ENCODE results near the gene STUB1. TPM values are rescaled to one million over a fixed set of nuclear protein-coding genes. Genes with fewer than 3 reads are reported as not detected.

STUB1 gene
- total RNA-seq, 4 donors from 2014 or later = 152 to 213 (median 186) TPM

- peaks cover 0 to 39% (median 19%) of the 10 kb centered on the region in 4 donors for H3K4me1 ChIP-seq
- H3K27ac ChIP-seq = peak within 1 kb of the TSS; percentile 92 to 100 (median 96)
- no peaks in the 10 kb centered on the region for H3K9me3 ChIP-seq
- peak within 1 kb of the TSS; percentile 63 to 94 (median 90) for H3K4me3 ChIP-seq
- peaks cover 0 to 28% (median 4%) of the 10 kb centered on the region in 3 donors for H3K36me3 ChIP-seq
- no peaks in the 10 kb centered on the region for H3K27me3 ChIP-seq
- TF ChIP-seq, protein P1, sequence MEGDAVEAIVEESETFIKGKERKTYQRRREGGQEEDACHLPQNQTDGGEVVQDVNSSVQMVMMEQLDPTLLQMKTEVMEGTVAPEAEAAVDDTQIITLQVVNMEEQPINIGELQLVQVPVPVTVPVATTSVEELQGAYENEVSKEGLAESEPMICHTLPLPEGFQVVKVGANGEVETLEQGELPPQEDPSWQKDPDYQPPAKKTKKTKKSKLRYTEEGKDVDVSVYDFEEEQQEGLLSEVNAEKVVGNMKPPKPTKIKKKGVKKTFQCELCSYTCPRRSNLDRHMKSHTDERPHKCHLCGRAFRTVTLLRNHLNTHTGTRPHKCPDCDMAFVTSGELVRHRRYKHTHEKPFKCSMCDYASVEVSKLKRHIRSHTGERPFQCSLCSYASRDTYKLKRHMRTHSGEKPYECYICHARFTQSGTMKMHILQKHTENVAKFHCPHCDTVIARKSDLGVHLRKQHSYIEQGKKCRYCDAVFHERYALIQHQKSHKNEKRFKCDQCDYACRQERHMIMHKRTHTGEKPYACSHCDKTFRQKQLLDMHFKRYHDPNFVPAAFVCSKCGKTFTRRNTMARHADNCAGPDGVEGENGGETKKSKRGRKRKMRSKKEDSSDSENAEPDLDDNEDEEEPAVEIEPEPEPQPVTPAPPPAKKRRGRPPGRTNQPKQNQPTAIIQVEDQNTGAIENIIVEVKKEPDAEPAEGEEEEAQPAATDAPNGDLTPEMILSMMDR (IDR thresholded peaks at IDR 0.05) = peak in 3 of 5 experiments; percentile 6 to 44 (median 34)
- TF ChIP-seq EP300 (IDR thresholded peaks at IDR 0.05) (peak; percentile 71 to 80), POLR2A (IDR thresholded peaks at IDR 0.05) (peak; percentile 16 to 65)
- peak; percentile 94 to 96 for DNase-seq (ENCODE audit: low spot score in 2 of 2)
- 0% methylated on average over 23 to 49 of the region's 91 CpGs for WGBS, 2 donors
These were observed 43.8 kb upstream of the STUB1 start, which contains the start of gene METTL26 for GRCh38 chr16:636206-637080. Gene METTL26 (minus strand): TSS chr16:636305. CDS start chr16:636290, 15 bp downstream.

DNA sequence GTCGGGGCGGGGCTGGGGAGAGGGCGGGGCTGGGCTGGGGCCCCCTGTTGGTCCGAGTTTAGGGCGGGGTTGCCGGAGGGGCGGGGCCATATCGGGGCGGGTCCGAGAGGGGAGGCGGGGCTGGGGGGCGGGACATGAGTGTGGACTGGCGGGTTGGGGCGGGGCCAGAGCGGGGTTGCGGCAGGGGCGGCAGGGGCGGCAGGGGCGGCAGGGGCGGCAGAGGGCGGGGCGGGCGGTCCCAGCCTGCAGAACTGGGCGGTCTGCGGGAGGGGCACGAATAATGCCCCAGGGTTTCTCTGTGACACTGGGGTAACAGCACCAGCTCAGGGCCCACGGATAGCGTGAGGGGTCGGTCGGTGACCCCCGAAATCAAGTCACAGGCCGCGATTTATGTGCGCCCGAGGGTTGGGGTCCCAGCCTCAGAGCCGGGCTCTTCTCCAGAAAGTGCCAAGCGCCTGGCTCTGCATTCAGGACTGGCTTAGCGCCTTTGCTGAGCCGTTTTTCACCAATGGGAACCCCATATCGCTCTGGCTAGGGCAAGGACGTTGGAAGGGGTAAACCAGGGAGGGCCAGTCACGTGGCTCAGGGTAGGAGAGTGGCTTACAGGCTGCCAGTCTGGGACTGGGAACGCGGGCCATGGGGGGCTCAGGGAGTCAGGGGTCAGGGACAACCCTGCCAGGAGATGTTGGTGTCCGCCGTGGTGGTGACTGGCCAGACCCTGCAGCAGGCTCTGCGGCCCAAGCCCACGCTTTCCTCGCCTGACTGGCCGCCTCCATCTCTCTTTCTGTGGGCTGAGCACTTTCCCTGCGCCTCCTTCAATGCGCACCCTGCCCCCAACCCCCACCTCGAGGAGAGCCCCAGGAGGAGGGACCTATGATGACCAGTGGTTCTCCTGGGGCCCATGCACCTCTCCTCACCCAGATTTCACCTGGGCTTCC lies 42.9 kb upstream of the STUB1 start:
- 22 to 28% methylated on average over 26 to 31 of the region's 53 CpGs for WGBS, 2 donors
- peak; percentile 89 for DNase-seq (ENCODE audit: low spot score in 2 of 2)
- peaks cover 0 to 38% (median 20%) of the 10 kb centered on the region in 4 donors for H3K4me1 ChIP-seq

GRCh38 chr16:638034-638543 lies 42.1 kb upstream of the STUB1 start:
- Histone ChIP-seq H3K4me1 (peaks cover 0 to 46% (median 27%) of the 10 kb centered on the region in 4 donors), H3K27me3 (no peaks in the 10 kb centered on the region), H3K4me3 (no peak overlapping the region), H3K27ac (peak overlapping the region; percentile 62 to 98 (median 85)), H3K9me3 (no peaks in the 10 kb centered on the region), H3K36me3 (peaks cover 0 to 17% (median 4%) of the 10 kb centered on the region in 3 donors)
- 76 to 83% methylated on average over 10 to 14 of the region's 15 CpGs for WGBS, 2 donors
- TF ChIP-seq EP300 (IDR thresholded peaks at IDR 0.05) (no peak), POLR2A (IDR thresholded peaks at IDR 0.05) (no peak)
- TF ChIP-seq, protein P1 (IDR thresholded peaks at IDR 0.05) = no peak
- DNase-seq (ENCODE audit: low spot score in 2 of 2) = no peak

More for the DNA sequence above, 42.9 kb upstream of the STUB1 start:
- H3K4me3 ChIP-seq = peak overlapping the region; percentile 63 to 94 (median 90)
- TF ChIP-seq POLR2A (IDR thresholded peaks at IDR 0.05) = no peak
- TF ChIP-seq, protein P1 (IDR thresholded peaks at IDR 0.05) = no peak
- TF ChIP-seq EP300 (IDR thresholded peaks at IDR 0.05) = no peak
- peak overlapping the region; percentile 92 to 100 (median 96) for H3K27ac ChIP-seq
- peaks cover 0 to 24% (median 4%) of the 10 kb centered on the region in 3 donors for H3K36me3 ChIP-seq
- H3K9me3 ChIP-seq = no peaks in the 10 kb centered on the region
- no peaks in the 10 kb centered on the region for H3K27me3 ChIP-seq

DNA sequence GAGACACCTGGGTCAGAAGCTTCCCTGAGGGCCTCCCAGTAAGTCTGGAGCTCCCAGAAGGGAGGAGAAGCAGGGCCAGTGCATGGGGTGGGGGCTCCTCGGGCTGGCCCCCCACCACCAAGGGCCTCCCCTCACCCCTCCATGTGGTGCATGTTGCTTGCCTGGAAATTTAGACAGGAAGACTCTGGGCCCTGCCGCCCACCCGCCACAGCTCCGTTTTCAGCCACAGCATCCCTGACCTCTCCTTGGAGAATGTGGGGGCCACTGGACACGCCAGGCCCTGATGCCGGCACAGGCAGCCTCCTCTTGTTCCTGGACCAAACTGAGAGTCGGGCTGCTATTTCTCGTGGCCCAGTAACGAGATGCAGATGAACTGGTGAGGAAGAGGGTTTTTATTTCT lies 41.4 kb upstream of the STUB1 start:
- no peak for DNase-seq (ENCODE audit: low spot score in 2 of 2)
- WGBS, 2 donors = 62 to 66% methylated on average over 8 to 9 of the region's 9 CpGs
- Histone ChIP-seq H3K4me1 (peaks cover 0 to 51% (median 29%) of the 10 kb centered on the region in 4 donors), H3K27ac (peak overlapping the region in 1 of 4 donors; percentile 92), H3K9me3 (no peaks in the 10 kb centered on the region), H3K36me3 (peaks cover 0 to 9% (median 0%) of the 10 kb centered on the region in 3 donors), H3K27me3 (no peaks in the 10 kb centered on the region), H3K4me3 (no peak overlapping the region)
- no peak for TF ChIP-seq POLR2A (IDR thresholded peaks at IDR 0.05)
- TF ChIP-seq, protein P1 (IDR thresholded peaks at IDR 0.05) = no peak
- TF ChIP-seq EP300 (IDR thresholded peaks at IDR 0.05) = no peak

All from tibial nerve (tissue), 4 donors.